Transverse colon (tissue), 4 donors: ENCODE results near the gene RHEB. TPM values are rescaled to one million over a fixed set of nuclear protein-coding genes. Genes with fewer than 3 reads are reported as not detected.

ENCODE experiments used
- DNase-seq: peaks from one replicate; pipeline ENCODE4 v3.0.0-alpha.2; 2019
- H3K27ac ChIP-seq, 4 donors: fragments of 200-600 bp; sonication (generic); 2 replicates each; pipeline ENCODE4 v1.5.1; 2016 to 2018; ENCODE audit warnings: inconsistent platforms in 4 of 4
- H3K27me3 ChIP-seq: fragments of 200-600 bp; sonication (generic); 2 replicates; pipeline ENCODE4 v1.5.1; 2017; ENCODE audit warnings: inconsistent platforms
- H3K36me3 ChIP-seq, 4 donors: fragments of 200-600 bp; sonication (generic); 2 replicates each; pipeline ENCODE4 v1.5.1; 2017 to 2019; ENCODE audit warnings: inconsistent platforms in 4 of 4
- H3K4me1 ChIP-seq, 4 donors: fragments of 200-600 bp; sonication (generic); 2 replicates each; pipeline ENCODE4 v1.5.1; 2017 to 2020; ENCODE audit warnings: inconsistent platforms in 4 of 4
- H3K4me3 ChIP-seq, 4 donors: fragments of 200-600 bp; sonication (generic); 1 replicate in 1 of 4; 2 replicates in 3 of 4; pipeline versions ENCODE4 v1.5.1 to v1.6.1; 2017 to 2019; ENCODE audit warnings: inconsistent platforms in 4 of 4
- H3K9me3 ChIP-seq, 2 donors: fragments of 200-600 bp; sonication (generic); 2 replicates each; pipeline ENCODE4 v1.5.1; 2017 to 2019; ENCODE audit warnings: inconsistent platforms in 2 of 2
- EP300 ChIP-seq: sonication (generic); formaldehyde crosslinking; IDR thresholded peaks from one replicate; pipeline ENCODE4 v1.6.1; 2017; ENCODE audit warnings: antibody characterized with exemption, low read depth
- POLR2A ChIP-seq: fragments of 450-650 bp; IDR thresholded peaks from one replicate; pipeline ENCODE4 v1.6.1; 2016; ENCODE audit warnings: antibody characterized with exemption, mild to moderate bottlenecking, moderate library complexity
- POLR2AphosphoS5 ChIP-seq, 3 donors: sonication (generic); formaldehyde crosslinking; IDR thresholded peaks; one replicate each; pipeline ENCODE4 v1.6.1; 2016; ENCODE audit warnings: antibody characterized with exemption in 3 of 3
- WGBS, 2 donors: methylation state at CpG; one replicate each; pipeline ENCODE4 v1.1.5; 2018; ENCODE audit warnings: low coverage in 1 of 2; 5-methylcytosine and 5-hydroxymethylcytosine counted together
- in situ Hi-C, 4 donors: fragments of 200-750 bp; cut with MboI; loops; one replicate each; pipeline versions ENCODE4 v1.15.0 to v1.15.1; 2017; ENCODE audit warnings: low sequenced_read_pairs in 3 of 4, low pct_ligation_motif_present in 1 of 4, low pct_unique_long_range_greater_than_20kb in 1 of 4
- intact Hi-C: fragments of 100-400 bp; cut with DNase I; formaldehyde crosslinking; loops from one replicate; pipeline ENCODE4 v1.15.1; 2023; ENCODE audit warnings: low total_unique reads
- total RNA-seq, 4 donors: library from RNA; depleted of rRNA; stranded (reverse); fragments of >200 nt; gene quantifications; one replicate each; pipeline ENCODE4 v1.1.0, GENCODE V29; 2016
- TF ChIP-seq, protein P1 (sequence below), 5 experiments: fragments of 200-600 bp in 3 of 5; fragments of 450-650 bp in 2 of 5; sonication (generic) in 3 of 5; IDR thresholded peaks; 1 replicate in 2 of 5; 2 replicates in 3 of 5; pipeline ENCODE4 v1.5.1; 2016 to 2017; ENCODE audit warnings: antibody characterized with exemption in 5 of 5, inconsistent platforms in 3 of 5, mild to moderate bottlenecking in 2 of 5, moderate library complexity in 1 of 5

Gene RHEB
- total RNA-seq, 4 donors from 2014 or later, result 12.7 to 70.5 (median 42.8) TPM

DNA sequence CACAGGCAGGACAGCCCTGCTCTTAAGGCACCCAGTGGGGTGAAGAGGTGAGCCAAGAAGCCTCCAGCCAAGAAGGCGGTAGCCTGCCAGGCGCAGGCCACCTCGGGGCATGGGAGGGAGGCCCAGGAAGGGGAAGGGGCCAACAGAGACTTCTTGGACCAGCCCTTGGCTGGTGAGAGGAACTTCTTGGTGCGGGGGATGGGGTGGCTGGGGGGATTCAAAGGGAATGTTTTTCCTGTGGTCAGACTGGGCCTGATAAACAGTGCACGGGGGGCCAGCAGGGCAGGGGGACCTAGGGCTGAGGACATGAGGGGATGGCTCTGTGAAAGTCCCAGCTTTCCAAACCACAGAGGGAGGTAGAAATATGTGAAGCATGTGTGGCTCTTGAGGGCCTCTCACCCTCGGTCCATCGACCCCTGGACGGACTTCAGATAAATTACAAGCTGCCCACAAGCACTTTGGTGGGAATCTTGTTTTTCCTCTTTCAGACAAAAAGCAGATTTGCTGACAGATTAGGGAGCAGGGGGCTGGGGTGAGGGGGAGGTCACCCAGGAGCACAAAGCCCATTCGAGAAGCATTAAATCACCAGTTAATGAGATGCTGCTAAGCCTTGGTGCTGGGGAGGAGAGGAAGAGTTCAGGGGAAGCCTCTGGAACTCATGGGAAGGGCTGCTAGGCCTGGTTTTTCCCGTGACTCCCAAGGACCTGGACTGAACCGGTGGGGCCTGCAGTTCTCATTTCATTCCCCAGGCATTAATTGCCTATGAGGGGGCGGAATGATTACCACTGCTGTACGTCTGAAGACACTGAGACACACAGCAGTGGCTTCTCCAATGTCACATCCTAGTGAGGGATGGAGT lies 91.1 kb downstream of the RHEB start:
- Histone ChIP-seq H3K9me3 (no peaks in the 10 kb centered on the region), H3K27ac (peak overlapping the region in 2 of 4 donors; percentile 14 to 51), H3K27me3 (no peaks in the 10 kb centered on the region), H3K4me3 (no peak overlapping the region), H3K4me1 (peaks cover 2 to 17% (median 9%) of the 10 kb centered on the region in 4 donors), H3K36me3 (no peaks in the 10 kb centered on the region)
- DNase-seq, result no peak
- TF ChIP-seq POLR2AphosphoS5 (IDR thresholded peaks at IDR 0.05) (peak in 2 of 3 donors; percentile 33 to 39), EP300 (no peak)
- in situ Hi-C loops (no loop called here), intact Hi-C loops (no loop called here)
- 69% methylated on average over 13 of the region's 13 CpGs; no CpG with 5 or more reads in 1 of the 2 donors for WGBS, 2 donors

DNA sequence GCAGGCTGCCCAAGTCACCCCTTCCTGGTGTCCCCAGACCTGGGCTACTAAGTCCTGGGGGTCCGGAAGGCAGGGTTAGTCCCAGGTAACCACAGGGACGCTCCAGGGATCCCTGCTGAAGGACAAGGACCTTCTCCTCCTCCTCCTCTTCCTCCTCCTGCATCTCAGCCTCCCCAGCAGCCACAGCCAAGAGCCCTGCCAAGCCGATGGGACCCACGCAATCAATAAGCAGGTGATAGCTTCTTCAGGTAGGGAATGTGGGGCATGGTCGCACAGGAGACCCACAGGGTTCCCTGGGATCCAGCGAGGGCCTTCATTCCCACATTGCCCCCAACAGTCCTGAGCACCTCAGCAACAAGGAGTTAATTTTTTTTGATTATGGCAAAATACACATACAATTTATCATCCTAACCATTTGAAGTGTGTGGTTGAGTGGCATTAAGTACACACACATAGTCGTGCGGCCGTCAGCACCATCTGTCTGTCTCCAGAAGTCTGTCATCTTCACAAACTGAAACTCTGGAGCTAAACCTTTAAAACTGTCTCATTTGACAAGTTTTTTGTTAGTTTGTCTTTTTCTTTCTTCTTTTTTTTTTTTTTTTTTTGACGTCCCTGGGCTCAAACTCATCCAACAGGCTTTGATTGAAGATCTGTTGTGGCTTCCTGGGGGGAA lies 91.9 kb downstream of the RHEB start:
- in situ Hi-C loops, result no loop called here
- DNase-seq, result no peak

DNA sequence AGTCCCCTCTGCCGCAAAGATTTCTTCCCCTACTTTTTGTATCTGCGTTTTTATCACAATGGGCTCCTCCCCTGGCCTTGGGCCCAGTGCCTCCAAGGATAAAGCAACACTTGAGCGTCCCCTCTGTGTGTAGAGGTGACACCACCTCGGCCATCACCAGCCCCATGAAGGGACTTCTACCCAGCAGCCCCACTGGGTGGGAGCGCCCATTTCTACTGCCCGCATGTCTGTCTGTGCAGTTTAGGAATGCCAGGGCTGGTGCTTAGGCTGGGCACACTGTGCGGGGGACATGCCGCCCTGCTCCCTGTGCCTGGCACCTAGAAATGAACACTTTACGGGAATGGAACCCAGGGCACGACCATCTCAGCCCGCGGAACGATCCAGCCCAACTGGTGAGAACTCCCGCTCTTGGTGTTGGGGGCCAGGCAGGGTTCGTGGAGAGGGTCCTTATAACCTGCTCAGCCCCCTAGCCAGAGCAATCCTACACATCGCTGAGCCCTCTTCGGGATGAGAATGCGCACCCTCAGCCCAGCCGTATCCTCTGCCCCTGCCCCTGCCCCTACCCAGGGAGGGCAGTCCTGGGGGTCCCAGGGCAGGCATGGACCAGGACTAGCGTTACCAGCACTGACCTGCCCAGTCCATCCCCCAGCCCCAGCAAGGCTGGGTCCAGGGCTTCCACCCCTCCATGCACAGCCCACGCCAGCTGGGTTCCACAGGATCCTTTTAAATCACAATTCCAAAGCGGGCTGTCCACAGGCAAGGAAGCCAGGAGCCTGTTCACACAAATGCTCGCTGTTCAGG lies 92.6 kb downstream of the RHEB start:
- in situ Hi-C loops (no loop called here), intact Hi-C loops (no loop called here)
- Histone ChIP-seq H3K36me3 (no peaks in the 10 kb centered on the region), H3K9me3 (no peaks in the 10 kb centered on the region), H3K4me3 (no peak overlapping the region), H3K27ac (peak overlapping the region; percentile 39 to 80 (median 64)), H3K27me3 (no peaks in the 10 kb centered on the region), H3K4me1 (peaks cover 2 to 17% (median 9%) of the 10 kb centered on the region in 4 donors)
- WGBS, 2 donors, result 78 to 82% methylated on average over 10 to 22 of the region's 23 CpGs
- TF ChIP-seq, protein P1, sequence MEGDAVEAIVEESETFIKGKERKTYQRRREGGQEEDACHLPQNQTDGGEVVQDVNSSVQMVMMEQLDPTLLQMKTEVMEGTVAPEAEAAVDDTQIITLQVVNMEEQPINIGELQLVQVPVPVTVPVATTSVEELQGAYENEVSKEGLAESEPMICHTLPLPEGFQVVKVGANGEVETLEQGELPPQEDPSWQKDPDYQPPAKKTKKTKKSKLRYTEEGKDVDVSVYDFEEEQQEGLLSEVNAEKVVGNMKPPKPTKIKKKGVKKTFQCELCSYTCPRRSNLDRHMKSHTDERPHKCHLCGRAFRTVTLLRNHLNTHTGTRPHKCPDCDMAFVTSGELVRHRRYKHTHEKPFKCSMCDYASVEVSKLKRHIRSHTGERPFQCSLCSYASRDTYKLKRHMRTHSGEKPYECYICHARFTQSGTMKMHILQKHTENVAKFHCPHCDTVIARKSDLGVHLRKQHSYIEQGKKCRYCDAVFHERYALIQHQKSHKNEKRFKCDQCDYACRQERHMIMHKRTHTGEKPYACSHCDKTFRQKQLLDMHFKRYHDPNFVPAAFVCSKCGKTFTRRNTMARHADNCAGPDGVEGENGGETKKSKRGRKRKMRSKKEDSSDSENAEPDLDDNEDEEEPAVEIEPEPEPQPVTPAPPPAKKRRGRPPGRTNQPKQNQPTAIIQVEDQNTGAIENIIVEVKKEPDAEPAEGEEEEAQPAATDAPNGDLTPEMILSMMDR (IDR thresholded peaks at IDR 0.05), result no peak
- TF ChIP-seq POLR2AphosphoS5 (IDR thresholded peaks at IDR 0.05), result no peak
- no peak for TF ChIP-seq EP300
- TF ChIP-seq POLR2A, result no peak
- no peak for DNase-seq

More for the DNA sequence above, 91.9 kb downstream of the RHEB start:
- Histone ChIP-seq H3K4me3 (no peak overlapping the region), H3K9me3 (no peaks in the 10 kb centered on the region), H3K4me1 (peaks cover 2 to 17% (median 9%) of the 10 kb centered on the region in 4 donors), H3K27me3 (no peaks in the 10 kb centered on the region), H3K36me3 (no peaks in the 10 kb centered on the region), H3K27ac (peak overlapping the region; percentile 39 to 80 (median 64))
- intact Hi-C loops, result no loop called here
- TF ChIP-seq POLR2AphosphoS5 (IDR thresholded peaks at IDR 0.05) (no peak), EP300 (no peak), POLR2A (no peak)
- TF ChIP-seq, protein P1 (IDR thresholded peaks at IDR 0.05), result no peak
- WGBS, 2 donors, result 69 to 74% methylated on average over 4 to 10 of the region's 10 CpGs

DNA sequence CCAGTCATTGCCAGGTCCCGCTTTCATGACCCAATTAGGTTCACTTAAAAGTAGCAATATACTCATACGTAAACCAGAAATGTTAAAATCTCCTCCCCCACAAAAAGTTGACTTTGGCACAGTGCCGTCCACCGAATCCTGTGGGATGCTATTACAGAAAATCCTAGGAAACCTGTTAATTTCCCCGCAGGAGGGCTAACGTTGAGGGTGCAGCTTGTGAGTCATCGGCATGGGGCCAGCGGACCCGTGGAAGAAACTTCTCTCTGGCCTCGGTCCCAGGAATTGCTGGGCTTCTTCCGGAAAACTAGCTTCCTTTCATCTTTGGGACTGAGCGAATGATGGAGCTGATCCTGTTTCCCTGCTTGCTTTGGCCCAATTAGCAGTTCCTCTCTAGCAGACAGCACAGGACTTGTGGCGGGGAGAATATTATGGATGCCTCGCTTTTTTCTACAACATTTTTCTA lies 93.2 kb downstream of the RHEB start:
- peak; percentile 60 for DNase-seq
- intact Hi-C loops, result no loop called here
- H3K4me3 ChIP-seq, result no peak overlapping the region
- peaks cover 2 to 17% (median 9%) of the 10 kb centered on the region in 4 donors for H3K4me1 ChIP-seq
- no peaks in the 10 kb centered on the region for H3K27me3 ChIP-seq
- TF ChIP-seq EP300 (no peak), POLR2A (no peak), POLR2AphosphoS5 (IDR thresholded peaks at IDR 0.05) (peak in 2 of 3 donors; percentile 11 to 30)
- TF ChIP-seq, protein P1 (IDR thresholded peaks at IDR 0.05), result no peak
- H3K27ac ChIP-seq, result peak overlapping the region; percentile 63 to 80 (median 76)
- no peaks in the 10 kb centered on the region for H3K9me3 ChIP-seq
- no peaks in the 10 kb centered on the region for H3K36me3 ChIP-seq
- in situ Hi-C loops, result no loop called here
- whole genome bisulfite sequencing, 2 donors, result 40 to 59% methylated on average over 8 to 14 of the region's 14 CpGs
